NOMO-1 (cell line): ENCODE measurements around the gene HRNR.

Experiments used
- DNase-seq, 2 experiments: peaks; one replicate each; lab custom pipeline; 2025; ENCODE audit not compliant: unreplicated experiment in 2 of 2; lab: John Stamatoyannopoulos, UW

HRNR gene

DNA sequence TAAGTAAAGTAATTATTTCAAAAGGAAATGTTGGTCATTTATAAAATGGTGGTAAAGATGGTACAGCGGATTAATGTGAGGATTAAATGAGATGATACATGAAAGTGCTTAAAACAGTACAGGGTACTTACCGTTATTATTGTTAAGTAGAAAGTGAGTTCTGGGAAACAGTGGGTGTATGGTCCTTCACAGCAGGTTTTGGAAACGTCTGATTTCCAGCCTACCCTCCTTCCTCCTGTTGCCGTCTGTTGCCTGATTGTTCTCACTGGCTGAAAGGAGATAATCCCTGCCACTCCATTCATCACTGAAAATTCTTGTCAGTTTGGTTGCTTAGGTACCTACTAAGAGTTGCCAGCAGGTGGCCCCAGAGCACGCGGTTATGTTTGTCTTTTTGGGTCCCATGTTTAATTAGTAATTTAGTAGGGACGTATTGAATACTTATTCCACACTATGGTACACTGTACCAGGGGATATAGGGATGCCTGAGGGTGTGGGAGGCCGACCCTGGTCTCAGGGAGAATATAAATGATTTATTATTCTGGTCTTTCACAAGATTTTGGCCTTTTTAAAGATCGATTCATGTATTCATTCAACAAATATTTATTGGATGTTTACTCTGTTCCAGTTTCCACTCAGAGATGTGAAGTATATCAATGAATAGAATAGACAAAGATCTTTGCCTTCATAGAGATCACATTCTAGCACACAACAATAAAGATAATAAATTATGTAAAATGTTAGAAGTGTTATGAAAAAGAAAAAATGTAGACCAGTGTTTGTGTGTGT is 34.1 kb downstream of the HRNR start:
- peak; percentile 30 to 74 for DNase-seq

- peak; percentile 61 to 69 for DNase-seq
Measured at GRCh38 chr1:152188673-152189591, 35.1 kb downstream of the HRNR start.

DNA sequence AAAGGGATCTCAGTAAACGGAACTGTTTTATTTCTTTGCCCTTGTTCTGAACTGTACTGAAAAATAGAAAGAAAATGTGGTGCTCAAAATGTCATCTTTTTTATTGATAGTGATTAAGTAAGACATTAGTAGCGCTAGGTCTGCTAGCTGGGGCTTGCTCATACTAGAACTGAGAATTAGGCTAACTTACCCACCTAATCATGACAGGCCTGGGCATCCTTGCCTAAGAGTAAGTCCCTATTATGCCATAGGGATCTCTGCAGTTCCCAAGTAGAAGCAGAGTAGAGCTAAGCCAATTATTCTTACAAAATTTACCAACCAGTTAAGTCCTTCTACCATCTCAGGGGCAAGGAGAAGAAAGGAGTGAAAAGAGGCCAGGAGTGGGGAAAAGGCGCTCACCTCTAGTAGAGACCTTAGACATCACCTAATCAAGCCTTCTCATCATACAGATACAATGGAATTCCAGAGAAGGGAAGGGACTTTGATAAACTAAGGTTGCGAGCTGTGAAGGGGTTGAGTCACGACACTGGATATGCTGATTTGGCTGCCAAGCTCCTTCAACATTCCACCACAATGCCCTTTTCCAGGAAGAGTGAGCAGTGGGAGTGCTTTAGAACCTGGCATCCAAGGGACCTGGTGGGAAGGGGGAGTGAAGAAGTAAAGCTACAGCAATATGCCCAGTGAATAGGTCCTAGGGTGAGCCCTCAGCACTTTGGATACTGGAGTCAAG is 37.3 kb downstream of the HRNR start:
- DNase-seq = no peak

GRCh38 chr1:152185544-152186391 is 38.2 kb downstream of the HRNR start:
- DNase-seq = peak; percentile 58 to 79

- no peak for DNase-seq
Measured at GRCh38 chr1:152182944-152183361, 41.0 kb downstream of the HRNR start.

DNA sequence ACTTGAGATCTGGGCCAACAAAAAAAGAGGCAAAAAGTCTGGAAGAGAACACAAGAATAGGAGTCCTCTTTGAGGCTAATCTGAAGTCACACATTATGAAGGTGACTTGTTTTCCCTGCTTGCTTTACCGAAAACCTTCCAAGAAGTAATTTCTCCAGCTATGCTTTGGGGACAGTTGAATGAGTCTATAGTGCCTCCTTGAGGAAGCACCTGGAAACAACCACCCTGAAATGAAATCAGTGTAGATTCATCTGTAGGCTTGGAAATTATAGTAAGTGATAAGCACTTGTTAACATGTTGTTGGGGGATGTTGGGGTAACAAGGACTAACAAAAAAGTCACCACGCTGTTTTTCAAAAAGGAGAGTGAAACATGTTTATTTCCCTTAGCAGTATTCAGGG is 41.6 kb downstream of the HRNR start:
- peak in 1 of 2 experiments; percentile 45 for DNase-seq

DNA sequence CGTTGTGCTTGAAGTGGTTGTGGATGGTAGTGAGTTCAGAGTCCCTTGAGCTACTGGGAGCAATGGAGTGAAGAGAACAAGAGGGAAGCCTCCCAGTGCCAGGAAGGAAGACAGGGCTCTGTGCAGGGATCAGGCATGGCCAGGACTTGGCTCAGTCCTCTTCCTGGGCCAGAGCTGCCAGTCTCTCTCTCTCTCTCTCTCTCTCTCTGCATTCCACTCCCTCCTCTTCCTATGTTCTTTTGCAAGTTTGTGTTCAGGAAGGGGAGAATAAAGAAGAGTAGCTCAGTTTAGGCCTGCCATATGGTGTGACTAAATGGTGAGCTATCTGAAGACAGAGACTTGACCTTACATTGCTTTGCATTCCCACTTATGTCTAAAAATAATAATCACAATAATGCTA is 44.4 kb downstream of the HRNR start:
- no peak for DNase-seq

DNA sequence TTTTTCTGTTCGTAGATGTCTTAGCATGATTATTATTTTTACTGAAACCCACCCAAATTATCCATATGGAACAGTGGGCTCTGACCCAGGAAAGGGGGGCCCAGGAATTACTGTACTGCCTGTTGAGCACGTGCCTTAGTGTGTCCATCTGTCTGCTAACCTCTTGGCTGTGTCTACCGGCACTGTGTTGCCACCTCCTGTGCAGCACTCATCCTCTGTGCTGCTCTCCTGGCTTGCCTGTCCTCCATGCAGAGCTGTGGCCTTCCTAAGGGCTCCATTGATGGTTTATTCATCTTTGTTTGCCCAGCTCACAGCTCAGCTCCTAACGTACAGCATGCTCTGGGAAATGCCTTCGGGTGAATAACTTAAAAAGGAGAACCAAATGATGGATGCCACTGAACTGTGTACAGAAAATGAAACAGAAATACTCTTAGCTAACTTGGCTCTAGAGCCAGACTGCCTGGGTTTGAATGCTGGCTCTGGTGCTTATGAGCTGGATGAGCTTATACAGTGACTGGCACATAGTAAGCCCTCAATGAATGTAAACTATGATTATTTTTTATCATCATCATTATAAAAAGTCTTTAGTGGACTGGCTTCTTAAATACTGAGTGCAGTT is 53.6 kb downstream of the HRNR start:
- peak in 1 of 2 experiments; percentile 27 for DNase-seq

DNA sequence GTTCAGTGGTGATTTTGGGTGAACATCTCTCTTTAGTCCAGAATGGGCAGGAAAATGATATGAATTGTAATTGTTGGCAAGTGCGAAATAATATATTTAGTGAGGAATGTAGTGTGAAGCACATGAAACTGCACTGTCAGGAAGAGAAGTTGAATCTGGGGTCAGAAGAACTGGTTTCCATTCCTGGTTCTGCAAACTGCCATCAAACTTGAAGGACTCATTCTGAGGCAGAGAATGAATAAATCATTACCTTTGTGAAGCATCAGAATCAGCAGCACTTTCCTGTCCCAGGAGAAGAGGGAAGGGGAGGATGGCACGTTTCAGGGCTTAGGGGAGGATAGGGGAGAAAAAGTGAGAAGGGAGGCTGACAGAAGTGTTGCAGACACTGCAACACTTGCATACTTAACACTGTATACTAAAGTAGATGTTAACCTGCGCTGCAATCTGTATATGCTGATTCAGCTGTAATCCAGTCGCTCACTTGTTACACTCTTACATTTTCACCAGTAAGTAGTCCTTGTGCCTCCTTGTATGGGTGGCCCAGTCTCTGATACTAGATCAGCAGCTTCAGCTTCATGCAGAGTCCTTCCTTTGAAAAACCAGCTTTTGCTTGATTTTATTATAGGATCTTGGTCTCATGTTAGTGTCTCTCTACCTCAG is 54.5 kb downstream of the HRNR start:
- peak in 1 of 2 experiments; percentile 62 for DNase-seq

DNA sequence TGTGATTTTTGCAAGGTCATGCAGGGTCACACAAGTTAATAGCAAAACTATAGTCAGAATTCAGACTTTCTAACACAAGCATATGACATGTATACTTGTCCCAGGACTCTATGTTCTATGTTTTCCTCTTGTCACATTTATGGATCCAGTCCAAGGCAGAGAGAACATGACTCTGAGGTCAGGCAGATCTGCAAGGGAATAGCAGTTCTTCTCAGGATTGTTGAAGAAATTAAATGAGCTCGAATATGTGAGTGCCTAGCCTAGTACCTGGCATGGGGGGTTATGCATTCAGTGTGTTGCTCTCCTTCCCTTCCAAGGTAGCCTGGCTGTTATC is 55.5 kb downstream of the HRNR start:
- DNase-seq = no peak

GRCh38 chr1:152167835-152168534 is 56.0 kb downstream of the HRNR start:
- DNase-seq = peak in 1 of 2 experiments; percentile 14

GRCh38 chr1:152166966-152167365 is 57.0 kb downstream of the HRNR start:
- DNase-seq = no peak

DNA sequence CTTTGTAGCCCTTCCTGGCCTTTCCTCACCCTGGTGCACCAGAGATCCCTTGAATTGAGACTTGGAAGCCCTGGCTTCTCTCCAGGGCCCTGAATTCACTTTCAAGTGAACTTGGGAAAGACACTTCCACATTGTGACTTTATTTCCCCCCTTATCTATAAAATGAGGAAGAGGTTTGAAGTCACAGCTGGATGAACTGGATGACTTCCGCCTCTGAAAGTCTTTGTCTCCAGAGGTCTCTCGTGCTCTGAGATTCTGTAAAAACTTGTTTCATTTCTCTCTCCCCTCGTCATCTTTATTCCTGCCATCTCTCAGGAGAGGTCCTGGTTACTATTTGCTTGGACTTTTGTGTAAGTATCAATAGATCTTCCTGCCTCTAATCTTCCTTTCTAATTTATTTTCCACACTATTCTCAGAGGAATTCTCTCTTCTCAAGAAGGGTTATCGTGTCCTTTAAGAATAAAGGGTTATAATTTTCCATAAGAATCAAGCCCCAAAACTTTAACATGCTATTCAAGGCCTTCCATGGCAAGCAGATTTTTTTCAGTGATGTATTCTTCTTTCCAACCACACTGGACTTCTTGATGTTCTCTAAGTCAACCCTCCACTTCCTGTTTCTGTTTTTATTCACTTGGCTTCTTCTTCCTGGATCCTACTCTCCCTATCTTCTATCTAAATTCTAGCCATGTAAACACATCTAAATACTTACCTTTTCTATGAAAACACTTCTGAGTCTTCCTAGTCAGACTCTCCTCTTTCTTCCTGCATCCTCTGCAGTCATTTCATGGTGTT is 58.5 kb downstream of the HRNR start:
- DNase-seq = peak in 1 of 2 experiments; percentile 67

DNA sequence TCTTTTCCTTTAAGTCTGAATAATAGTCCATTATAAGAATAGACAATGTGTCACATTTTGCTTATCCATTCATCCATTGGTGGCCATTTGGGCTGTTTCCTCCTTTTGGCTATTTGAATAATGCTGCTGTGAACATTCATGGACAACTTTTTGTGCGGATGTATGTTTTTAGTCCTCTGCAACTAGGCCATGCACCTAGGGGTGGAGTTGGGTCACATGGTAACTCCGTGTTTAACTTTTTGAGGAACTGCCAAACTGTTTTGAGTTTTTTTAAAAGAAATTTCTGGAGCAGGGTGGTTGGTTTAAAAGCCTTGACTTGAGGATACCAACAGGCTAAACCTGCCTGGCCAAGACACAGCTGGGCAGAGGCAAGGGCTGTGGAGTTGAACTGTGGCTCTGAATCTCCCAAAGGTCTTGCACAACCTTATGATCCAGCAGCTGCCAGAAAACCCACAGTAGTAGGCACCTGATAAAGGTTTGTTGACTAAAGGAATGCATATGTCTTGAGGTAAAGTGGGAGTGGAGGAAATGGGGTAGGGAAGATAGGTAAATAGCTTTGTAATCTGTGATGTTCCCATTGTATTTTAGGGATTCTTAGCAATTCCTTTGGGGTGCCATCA is 59.4 kb downstream of the HRNR start:
- DNase-seq = no peak

GRCh38 chr1:152162792-152163463 is 61.1 kb downstream of the HRNR start:
- DNase-seq = peak in 1 of 2 experiments; percentile 41
